H1 (cell line): ENCODE data around the gene ARHGAP32. TPM values are rescaled to one million over a fixed set of nuclear protein-coding genes. Genes with fewer than 3 reads are reported as not detected.

ENCODE experiments used
- CBX5 ChIP-seq: fragments of 300-800, 300-1000 bp; sonication (generic); IDR thresholded peaks from 2 replicates; pipeline ENCODE4 v1.7.1; 2016; ENCODE audit warnings: antibody characterized with exemption, low read length, low read depth
- POU5F1 ChIP-seq: IDR thresholded peaks from 2 replicates; pipeline ENCODE4 v1.6.1; 2011; ENCODE audit warnings: low read depth, mild to moderate bottlenecking, low read length, moderate library complexity
- TAF1 ChIP-seq: IDR thresholded peaks from 2 replicates; pipeline ENCODE4 v1.6.1; 2011; ENCODE audit warnings: mild to moderate bottlenecking, low read depth, low read length
- ZNF274 ChIP-seq: IDR thresholded peaks from 2 replicates; pipeline ENCODE4 v1.7.0; 2012; ENCODE audit warnings: low read length, borderline replicate concordance; ENCODE audit errors: extremely low read depth
- polyA plus RNA-seq, 7 experiments: library from polyadenylated mRNA; depleted of rRNA in 3 of 7; stranded (reverse) in 5 of 7; unstranded in 2 of 7; fragments of >200 nt in 5 of 7; fragments of 200-250 nt in 2 of 7; gene quantifications; 1 replicate in 5 of 7; 2 replicates in 1 of 7; 4 replicates in 1 of 7; pipeline versions ENCODE4 v1.2.1 to v1.2.3, GENCODE V29; 2011 to 2013; ENCODE audit warnings: missing spikeins in 2 of 7, mixed read lengths in 2 of 7
- total RNA-seq: library from RNA; stranded (reverse); fragmentation: NEBNext Ultra II Directional; extraction: Animal tissue kit (Norgen Biotek cat#: 25700); gene quantifications from 2 replicates; pipeline ENCODE4 v1.2.1, GENCODE V29; 2021

ARHGAP32 gene
- total and polyA plus RNA-seq, 2 of the 8 experiments (the other 6 are each of a cell fraction or from before 2014, with no cell fraction given) = 13.7 to 30.0 TPM

GRCh38 chr11:129041611-129042018 is 150.5 kb downstream of the ARHGAP32 start (continued):
- TF ChIP-seq ZNF274 (no peak), TAF1 (no peak), POU5F1 (no peak), CBX5 (no peak)
